ENCODE data around the gene RBM19.
"Not testable (repeated sequence)": the region's sequence is repeated elsewhere in the genome, so short reads cannot be mapped to it uniquely, and the experiment has no call there.

Gene RBM19

GRCh38 chr12:113818833-113819232 lies 147.3 kb downstream of the RBM19 start:
- no peak for DNase-seq
- intact Hi-C loops (cut with DNase I): no loop called here

- intact Hi-C loops (cut with DNase I): no loop called here
These were observed 147.8 kb downstream of the RBM19 start for GRCh38 chr12:113818283-113818682.

GRCh38 chr12:113816866-113817265 lies 149.3 kb downstream of the RBM19 start:
- DNase-seq: no peak
- intact Hi-C loops (cut with DNase I): no loop called here

More at GRCh38 chr12:113818283-113818682, 147.8 kb downstream of the RBM19 start:
- DNase-seq: peak in 4 of 10 donors; percentile 7 to 91 (median 46)

- peak in 1 of 10 donors; percentile 55 for DNase-seq
- intact Hi-C loops (cut with DNase I): no loop called here
These were observed 151.1 kb downstream of the RBM19 start for GRCh38 chr12:113815031-113815430.

- intact Hi-C loops (cut with DNase I): no loop called here
- no peak for DNase-seq
These were observed 152.9 kb downstream of the RBM19 start for GRCh38 chr12:113813229-113813541.

- peak in 3 of 10 donors; percentile 42 to 62 (median 54) for DNase-seq
- intact Hi-C loops (cut with DNase I): no loop called here
These were observed 153.5 kb downstream of the RBM19 start for GRCh38 chr12:113812411-113813228.

- DNase-seq: peak in 3 of 10 donors; percentile 55 to 61 (median 55)
- intact Hi-C loops (cut with DNase I): not testable (repeated sequence)
These were observed 156.5 kb downstream of the RBM19 start for GRCh38 chr12:113809462-113810220.

- DNase-seq: peak in 3 of 10 donors; percentile 26 to 78 (median 35)
- intact Hi-C loops (cut with DNase I): no loop called here
These were observed 157.8 kb downstream of the RBM19 start for GRCh38 chr12:113808095-113808951.

- intact Hi-C loops (cut with DNase I): no loop called here
- peak in 2 of 10 donors; percentile 4 to 26 for DNase-seq
These were observed 160.5 kb downstream of the RBM19 start for GRCh38 chr12:113805673-113806072.

GRCh38 chr12:113804961-113805600 lies 161.0 kb downstream of the RBM19 start:
- peak in 2 of 10 donors; percentile 24 to 40 for DNase-seq
- intact Hi-C loops (cut with DNase I): no loop called here

GRCh38 chr12:113803759-113804140 lies 162.4 kb downstream of the RBM19 start:
- DNase-seq: peak in 1 of 10 donors; percentile 71
- intact Hi-C loops (cut with DNase I): no loop called here

- peak in 1 of 10 donors; percentile 83 for DNase-seq
- intact Hi-C loops (cut with DNase I): no loop called here
These were observed 163.0 kb downstream of the RBM19 start for GRCh38 chr12:113802966-113803758.

GRCh38 chr12:113802000-113802749 lies 163.9 kb downstream of the RBM19 start:
- intact Hi-C loops (cut with DNase I): no loop called here

GRCh38 chr12:113800201-113800600 lies 165.9 kb downstream of the RBM19 start:
- DNase-seq: no peak
- intact Hi-C loops (cut with DNase I): no loop called here

More at GRCh38 chr12:113802000-113802749, 163.9 kb downstream of the RBM19 start:
- peak in 1 of 10 donors; percentile 55 for DNase-seq

GRCh38 chr12:113798552-113798951 lies 167.6 kb downstream of the RBM19 start:
- intact Hi-C loops (cut with DNase I): no loop called here
- DNase-seq: no peak

GRCh38 chr12:113797535-113797868 lies 168.6 kb downstream of the RBM19 start:
- intact Hi-C loops (cut with DNase I): no loop called here
- DNase-seq: no peak

- intact Hi-C loops (cut with DNase I): no loop called here
- DNase-seq: no peak
These were observed 169.1 kb downstream of the RBM19 start for GRCh38 chr12:113796852-113797534.
